Tibial artery (tissue), 4 donors: ENCODE measurements around the gene COQ5.

Source experiments
- DNase-seq, 2 donors: peaks; one replicate each; pipeline ENCODE4 v3.0.0-alpha.2; 2019
- H3K27ac ChIP-seq, 2 donors: fragments of 200-600 bp; sonication (generic) in 1 of 2; 1 replicate in 1 of 2; 2 replicates in 1 of 2; pipeline ENCODE4 v1.5.1; 2018 to 2019; ENCODE audit warnings: mild to moderate bottlenecking in 1 of 2
- H3K27me3 ChIP-seq, 2 donors: fragments of 200-600 bp; sonication (generic) in 1 of 2; one replicate each; pipeline versions ENCODE4 v1.5.1 to v1.6.0; 2016 to 2019
- H3K36me3 ChIP-seq, 3 donors: fragments of 200-600 bp; sonication (generic) in 2 of 3; one replicate each; pipeline ENCODE4 v1.5.1; 2016 to 2019; ENCODE audit warnings: mild to moderate bottlenecking in 2 of 3
- H3K4me1 ChIP-seq, 4 donors: fragments of 200-600 bp; sonication (generic) in 2 of 4; 1 replicate in 3 of 4; 2 replicates in 1 of 4; pipeline ENCODE4 v1.5.1; 2016 to 2019
- H3K4me3 ChIP-seq, 2 donors: fragments of 200-600 bp; sonication (generic) in 1 of 2; 1 replicate in 1 of 2; 2 replicates in 1 of 2; pipeline ENCODE4 v1.5.1; 2018 to 2019; ENCODE audit warnings: mild to moderate bottlenecking in 2 of 2
- H3K9me3 ChIP-seq, 3 donors: fragments of 200-600 bp; sonication (generic) in 1 of 3; one replicate each; pipeline ENCODE4 v1.5.1; 2016 to 2019
- CTCF ChIP-seq, 2 experiments: fragments of 200-600 bp in 1 of 2; fragments of 450-650 bp in 1 of 2; IDR thresholded peaks; one replicate each; pipeline ENCODE4 v1.5.1; 2017 to 2019; ENCODE audit warnings: antibody characterized with exemption in 2 of 2, mild to moderate bottlenecking in 1 of 2, moderate library complexity in 1 of 2
- intact Hi-C: fragments of 100-400 bp; cut with DNase I; formaldehyde crosslinking; loops from one replicate; pipeline ENCODE4 v1.15.0; 2023; ENCODE audit warnings: low total_unique reads

COQ5 gene

DNA sequence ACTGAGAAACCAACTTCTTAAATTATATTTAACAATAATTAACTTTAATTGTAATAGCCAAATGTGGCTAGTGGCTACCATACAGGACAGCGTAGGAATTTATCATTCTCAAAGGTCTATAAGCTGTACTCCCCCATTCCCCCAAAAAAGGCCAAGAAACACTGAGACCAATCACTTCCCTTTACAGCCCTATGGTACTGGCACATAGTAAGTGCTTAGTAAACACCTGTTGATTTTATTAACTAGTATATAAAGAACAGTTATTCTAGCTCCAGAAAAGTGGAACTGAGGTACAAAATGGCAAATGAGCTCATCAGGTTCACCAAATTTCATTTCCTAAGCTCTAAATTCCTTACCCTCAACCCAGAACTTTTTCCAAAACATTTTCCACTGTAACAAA, 53.3 kb downstream of the COQ5 start:
- Histone ChIP-seq H3K27me3 (no peaks in the 10 kb centered on the region), H3K36me3 (no peaks in the 10 kb centered on the region), H3K27ac (no peak overlapping the region), H3K9me3 (no peaks in the 10 kb centered on the region), H3K4me1 (peaks cover 0 to 13% (median 1%) of the 10 kb centered on the region in 4 donors), H3K4me3 (no peak overlapping the region)
- no peak for TF ChIP-seq CTCF (IDR thresholded peaks at IDR 0.05)
- DNase-seq = no peak
- intact Hi-C loops = no loop called here

- no peak for DNase-seq
- Histone ChIP-seq H3K9me3 (no peaks in the 10 kb centered on the region), H3K4me3 (no peak overlapping the region), H3K36me3 (no peaks in the 10 kb centered on the region), H3K27me3 (no peaks in the 10 kb centered on the region), H3K4me1 (peaks cover 0 to 21% (median 8%) of the 10 kb centered on the region in 4 donors), H3K27ac (no peak overlapping the region)
- no peak for TF ChIP-seq CTCF (IDR thresholded peaks at IDR 0.05)
- intact Hi-C loops = no loop called here
Observed at GRCh38 chr12:120474616-120474960, 54.4 kb downstream of the COQ5 start.

DNA sequence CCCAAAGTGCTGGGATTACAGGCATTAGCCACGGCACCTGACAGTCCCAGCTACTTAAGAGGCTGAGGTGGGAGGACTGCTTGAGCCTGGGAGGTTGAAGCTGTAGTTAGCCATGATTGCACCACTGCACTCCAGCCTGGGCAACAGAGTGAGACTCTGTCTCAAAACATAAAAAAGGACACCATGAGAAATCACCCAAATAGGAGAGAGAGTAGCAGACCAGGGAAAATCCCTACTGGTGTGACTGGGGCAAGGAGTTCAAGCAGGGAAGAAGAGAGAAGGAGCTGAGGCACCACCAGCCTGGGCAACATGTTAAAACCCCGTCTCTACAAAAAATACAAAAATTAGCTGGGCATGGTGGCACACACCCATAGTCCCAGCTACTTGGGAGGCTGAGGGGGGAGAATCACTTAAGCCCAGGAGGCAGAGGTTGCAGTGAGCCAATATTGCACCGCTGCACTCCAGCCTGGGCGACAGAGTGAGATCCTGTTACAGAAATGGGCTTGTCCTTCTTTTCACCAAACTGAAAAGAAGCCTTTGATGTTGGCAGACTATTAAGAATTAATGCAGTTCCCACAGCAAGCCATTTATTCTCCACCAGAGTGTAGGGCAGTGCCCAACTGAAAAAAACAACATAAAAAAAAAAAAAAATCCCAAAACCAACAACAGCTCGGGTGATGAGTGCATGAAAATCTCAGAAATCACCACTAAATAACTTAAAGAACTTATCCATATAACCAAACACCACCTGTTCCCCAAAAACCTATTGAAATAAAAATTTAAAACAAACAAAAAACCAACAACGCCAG, 54.9 kb downstream of the COQ5 start:
- intact Hi-C loops = no loop called here
- no peak overlapping the region for H3K27ac ChIP-seq
- no peak for TF ChIP-seq CTCF (IDR thresholded peaks at IDR 0.05)

GRCh38 chr12:120472521-120472920, 56.4 kb downstream of the COQ5 start:
- TF ChIP-seq CTCF (IDR thresholded peaks at IDR 0.05) = no peak
- Histone ChIP-seq H3K4me3 (no peak overlapping the region), H3K9me3 (no peaks in the 10 kb centered on the region), H3K27ac (no peak overlapping the region), H3K4me1 (peaks cover 0 to 33% (median 11%) of the 10 kb centered on the region in 4 donors), H3K36me3 (no peaks in the 10 kb centered on the region), H3K27me3 (no peaks in the 10 kb centered on the region)
- DNase-seq = no peak
- intact Hi-C loops = no loop called here

More for the DNA sequence above, 54.9 kb downstream of the COQ5 start:
- Histone ChIP-seq H3K4me3 (no peak overlapping the region), H3K27me3 (no peaks in the 10 kb centered on the region), H3K4me1 (peaks cover 0 to 21% (median 8%) of the 10 kb centered on the region in 4 donors), H3K9me3 (no peaks in the 10 kb centered on the region), H3K36me3 (no peaks in the 10 kb centered on the region)
- DNase-seq = peak in 1 of 2 donors; percentile 28

- H3K4me1 ChIP-seq = peaks cover 0 to 52% (median 19%) of the 10 kb centered on the region in 4 donors
- peak in 1 of 2 donors; percentile 67 for DNase-seq
- H3K27me3 ChIP-seq = no peaks in the 10 kb centered on the region
- H3K9me3 ChIP-seq = no peaks in the 10 kb centered on the region
- H3K27ac ChIP-seq = peak overlapping the region; percentile 93 to 94
- H3K4me3 ChIP-seq = peak overlapping the region; percentile 95 to 98
- no peak for TF ChIP-seq CTCF (IDR thresholded peaks at IDR 0.05)
- intact Hi-C loops = no loop called here
- H3K36me3 ChIP-seq = peaks cover 3 to 18% (median 5%) of the 10 kb centered on the region in 3 donors
Observed at GRCh38 chr12:120470150-120470784, 58.7 kb downstream of the COQ5 start.
